Natural killer cell (primary cell): ENCODE results near the gene GRID2. TPM values are rescaled to one million over a fixed set of nuclear protein-coding genes. Genes with fewer than 3 reads are reported as not detected.

Source experiments
- ATAC-seq, 3 donors: fragments of 150-1000 bp in 2 of 3; fragments of 200-7000 bp in 1 of 3; cut with Tn5 transposase; 1 replicate in 1 of 3; 2 replicates in 2 of 3; pipeline ENCODE4 v1.10.0; 2021; ENCODE audit warnings: mild to moderate bottlenecking in 2 of 3, moderate library complexity in 2 of 3
- DNase-seq, 2 donors: peaks; one replicate each; pipeline versions ENCODE4 v3.0.0 to v3.0.0-alpha.2; 2013 to 2021; ENCODE audit warnings: mixed read lengths in 1 of 2
- H3K27ac ChIP-seq: one replicate; pipeline ENCODE4 v1.5.1; 2013; ENCODE audit warnings: mild to moderate bottlenecking, low read length
- H3K27me3 ChIP-seq: one replicate; pipeline ENCODE4 v1.6.1; 2013; ENCODE audit warnings: low read length; ENCODE audit not compliant: control insufficient read depth, insufficient read depth
- H3K36me3 ChIP-seq: one replicate; pipeline ENCODE4 v1.6.1; 2013; ENCODE audit warnings: low read length; ENCODE audit not compliant: control insufficient read depth, insufficient read depth
- H3K4me1 ChIP-seq: one replicate; pipeline ENCODE4 v1.6.1; 2013; ENCODE audit warnings: low read length; ENCODE audit not compliant: control insufficient read depth, insufficient read depth
- H3K4me3 ChIP-seq: one replicate; pipeline ENCODE4 v1.5.1; 2013; ENCODE audit warnings: low read length
- H3K9me3 ChIP-seq: one replicate; pipeline ENCODE4 v1.6.1; 2013; ENCODE audit warnings: low read length; ENCODE audit not compliant: control insufficient read depth, insufficient read depth
- H3K27ac Mint-ChIP-seq, 2 donors: one replicate each; pipeline ENCODE4 v1.8.0; 2022; ENCODE audit warnings: mild to moderate bottlenecking in 2 of 2, mixed read lengths in 2 of 2, moderate library complexity in 1 of 2
- H3K27me3 Mint-ChIP-seq, 2 donors: one replicate each; pipeline ENCODE4 v1.8.0; 2022; ENCODE audit warnings: low read depth in 2 of 2, mixed read lengths in 2 of 2
- H3K36me3 Mint-ChIP-seq: one replicate; pipeline ENCODE4 v1.8.0; 2022; ENCODE audit warnings: mixed read lengths
- H3K4me1 Mint-ChIP-seq, 2 donors: one replicate each; pipeline ENCODE4 v1.8.0; 2022; ENCODE audit warnings: mixed read lengths in 2 of 2
- H3K4me3 Mint-ChIP-seq: one replicate; pipeline ENCODE4 v1.8.0; 2022; ENCODE audit warnings: mild to moderate bottlenecking, moderate library complexity, mixed read lengths
- H3K9me3 Mint-ChIP-seq, 2 donors: one replicate each; pipeline ENCODE4 v1.8.0; 2022; ENCODE audit warnings: mixed read lengths in 2 of 2
- WGBS: methylation state at CpG from one replicate; pipeline ENCODE4 v1.1.7; 2013; ENCODE audit warnings: missing lambda C conversion rate; ENCODE audit not compliant: insufficient coverage; 5-methylcytosine and 5-hydroxymethylcytosine counted together
- intact Hi-C: fragments of 100-400 bp; cut with micrococcal nuclease; formaldehyde crosslinking; loops from one replicate; pipeline ENCODE4 v1.14.2; 2022
- total RNA-seq, 4 donors: library from RNA; stranded (reverse); fragments of 120-200 nt in 1 of 4; gene quantifications; one replicate each; pipeline versions ENCODE4 v1.2.3 to v1.2.4, GENCODE V29; 2013 to 2022
- TF ChIP-seq, protein P1 (sequence below): fragments of 200-600 bp; IDR thresholded peaks from one replicate; pipeline ENCODE4 v1.8.0; 2022; ENCODE audit warnings: antibody characterized with exemption

Gene GRID2
- total RNA-seq, 3 donors from 2014 or later (not counting 1 experiment from before 2014, with no cell fraction given): not detected

DNA sequence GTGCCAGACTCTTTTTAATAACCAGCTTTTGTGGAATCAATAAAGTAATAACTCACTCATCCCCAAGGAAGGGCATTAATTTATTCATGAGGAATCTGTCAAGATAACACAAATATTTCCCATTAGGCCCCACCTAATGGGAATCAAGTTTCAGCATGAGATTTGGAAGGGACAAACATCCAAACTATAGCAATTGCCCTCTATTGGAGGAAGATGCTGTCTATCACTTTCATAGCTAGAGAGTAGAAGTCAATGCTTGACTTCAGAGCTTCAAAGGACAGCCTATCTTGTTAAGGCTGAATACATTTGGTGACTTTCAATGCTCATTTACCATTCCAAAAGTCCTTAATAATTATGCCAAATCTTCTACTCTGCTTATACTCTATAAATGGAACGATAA lies 1439.9 kb downstream of the GRID2 start:
- no peak for DNase-seq
- no peak overlapping the region for H3K4me3 ChIP-seq
- H3K27me3 Mint-ChIP-seq: no peaks in the 10 kb centered on the region
- H3K27me3 ChIP-seq: no peaks in the 10 kb centered on the region
- intact Hi-C loops: no loop called here
- WGBS: 93% methylated on average over 1 of the region's 1 CpG
- H3K9me3 Mint-ChIP-seq: peaks cover 5% of the 10 kb centered on the region in 2 donors
- TF ChIP-seq, protein P1, sequence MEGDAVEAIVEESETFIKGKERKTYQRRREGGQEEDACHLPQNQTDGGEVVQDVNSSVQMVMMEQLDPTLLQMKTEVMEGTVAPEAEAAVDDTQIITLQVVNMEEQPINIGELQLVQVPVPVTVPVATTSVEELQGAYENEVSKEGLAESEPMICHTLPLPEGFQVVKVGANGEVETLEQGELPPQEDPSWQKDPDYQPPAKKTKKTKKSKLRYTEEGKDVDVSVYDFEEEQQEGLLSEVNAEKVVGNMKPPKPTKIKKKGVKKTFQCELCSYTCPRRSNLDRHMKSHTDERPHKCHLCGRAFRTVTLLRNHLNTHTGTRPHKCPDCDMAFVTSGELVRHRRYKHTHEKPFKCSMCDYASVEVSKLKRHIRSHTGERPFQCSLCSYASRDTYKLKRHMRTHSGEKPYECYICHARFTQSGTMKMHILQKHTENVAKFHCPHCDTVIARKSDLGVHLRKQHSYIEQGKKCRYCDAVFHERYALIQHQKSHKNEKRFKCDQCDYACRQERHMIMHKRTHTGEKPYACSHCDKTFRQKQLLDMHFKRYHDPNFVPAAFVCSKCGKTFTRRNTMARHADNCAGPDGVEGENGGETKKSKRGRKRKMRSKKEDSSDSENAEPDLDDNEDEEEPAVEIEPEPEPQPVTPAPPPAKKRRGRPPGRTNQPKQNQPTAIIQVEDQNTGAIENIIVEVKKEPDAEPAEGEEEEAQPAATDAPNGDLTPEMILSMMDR: no peak
- H3K4me3 Mint-ChIP-seq: no peak overlapping the region
- H3K36me3 Mint-ChIP-seq: no peaks in the 10 kb centered on the region
- no peaks in the 10 kb centered on the region for H3K9me3 ChIP-seq
- no peaks in the 10 kb centered on the region for H3K4me1 Mint-ChIP-seq
- no peak overlapping the region for H3K27ac ChIP-seq
- no peaks in the 10 kb centered on the region for H3K36me3 ChIP-seq
- H3K4me1 ChIP-seq: no peaks in the 10 kb centered on the region
- ATAC-seq: no peak
- no peak overlapping the region for H3K27ac Mint-ChIP-seq

DNA sequence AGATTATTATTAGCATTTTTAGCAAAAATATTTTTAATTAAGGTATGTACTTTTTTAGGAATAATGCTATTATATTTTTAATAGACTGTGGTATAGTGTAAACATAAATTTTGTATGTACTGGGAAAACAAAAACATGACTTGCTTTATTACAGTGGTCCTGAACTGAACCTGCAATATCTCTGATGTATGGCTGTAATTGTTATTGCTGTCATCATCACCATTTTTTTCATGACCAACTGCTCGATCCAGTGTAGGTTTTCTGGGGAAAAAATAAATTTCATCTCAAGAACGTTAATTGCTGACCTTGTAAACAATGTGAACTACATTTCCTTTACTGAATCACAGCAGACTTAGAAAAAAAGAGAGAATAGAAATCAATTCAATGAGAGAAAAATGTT lies 1441.2 kb downstream of the GRID2 start:
- no peak for DNase-seq
- Histone ChIP-seq H3K27me3 (no peaks in the 10 kb centered on the region), H3K27ac (no peak overlapping the region), H3K4me1 (no peaks in the 10 kb centered on the region), H3K9me3 (no peaks in the 10 kb centered on the region), H3K4me3 (no peak overlapping the region), H3K36me3 (no peaks in the 10 kb centered on the region)
- WGBS: no CpG with 5 or more reads among the region's 2 CpGs
- ATAC-seq: no peak
- intact Hi-C loops: no loop called here
- H3K4me3 Mint-ChIP-seq: no peak overlapping the region
- no peaks in the 10 kb centered on the region for H3K36me3 Mint-ChIP-seq
- H3K27me3 Mint-ChIP-seq: no peaks in the 10 kb centered on the region
- H3K9me3 Mint-ChIP-seq: peaks cover 5% of the 10 kb centered on the region in 2 donors
- no peaks in the 10 kb centered on the region for H3K4me1 Mint-ChIP-seq
- TF ChIP-seq, protein P1: no peak
- no peak overlapping the region for H3K27ac Mint-ChIP-seq

DNA sequence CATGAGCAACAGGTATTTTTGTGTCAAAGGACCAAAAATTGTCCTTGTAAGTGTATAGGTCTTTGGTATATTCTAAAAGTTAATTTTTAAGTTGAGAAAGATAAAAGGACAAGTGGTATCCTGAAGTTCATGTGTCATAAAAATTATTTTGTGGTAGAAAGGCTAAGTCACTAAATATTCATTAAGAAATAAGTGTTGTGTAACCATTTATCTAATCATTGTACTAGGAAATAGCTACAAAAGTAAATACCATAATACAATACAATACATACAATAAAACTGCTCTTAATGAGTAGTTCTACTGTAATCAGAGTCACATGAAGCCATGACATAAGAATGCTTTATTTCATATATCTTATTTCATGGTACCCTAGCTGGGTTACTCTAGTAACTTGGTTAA lies 1442.3 kb downstream of the GRID2 start:
- Mint-ChIP-seq H3K36me3 (no peaks in the 10 kb centered on the region), H3K27me3 (no peaks in the 10 kb centered on the region), H3K4me1 (no peaks in the 10 kb centered on the region), H3K4me3 (no peak overlapping the region), H3K9me3 (peaks cover 5% of the 10 kb centered on the region in 2 donors), H3K27ac (no peak overlapping the region)
- H3K36me3 ChIP-seq: no peaks in the 10 kb centered on the region
- H3K27ac ChIP-seq: no peak overlapping the region
- no peak for DNase-seq
- ATAC-seq: no peak
- H3K9me3 ChIP-seq: no peaks in the 10 kb centered on the region
- TF ChIP-seq, protein P1: no peak
- H3K27me3 ChIP-seq: no peaks in the 10 kb centered on the region
- no peak overlapping the region for H3K4me3 ChIP-seq
- H3K4me1 ChIP-seq: no peaks in the 10 kb centered on the region
- intact Hi-C loops: no loop called here

DNA sequence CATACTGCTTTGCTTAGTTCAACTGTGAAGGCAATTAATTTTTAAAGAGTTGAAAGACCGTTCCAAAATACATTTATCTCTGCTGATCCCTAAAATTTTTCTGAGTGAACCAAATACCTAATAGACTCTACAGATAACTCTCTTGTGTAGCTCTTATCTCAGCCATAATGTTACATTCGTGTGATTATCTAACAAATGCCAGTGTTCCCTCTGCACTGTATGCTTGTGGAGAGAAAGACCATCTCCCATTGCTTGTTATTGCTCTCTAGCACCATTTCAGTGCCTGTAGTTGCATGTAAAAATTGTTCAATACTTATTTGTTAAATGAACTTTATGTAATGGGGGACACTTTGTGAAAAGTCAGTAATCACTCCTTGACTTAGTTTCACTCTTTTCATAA lies 1443.5 kb downstream of the GRID2 start:
- Histone ChIP-seq H3K36me3 (no peaks in the 10 kb centered on the region), H3K27me3 (no peaks in the 10 kb centered on the region), H3K27ac (no peak overlapping the region), H3K9me3 (no peaks in the 10 kb centered on the region), H3K4me3 (no peak overlapping the region), H3K4me1 (no peaks in the 10 kb centered on the region)
- DNase-seq: no peak
- Mint-ChIP-seq H3K27ac (no peak overlapping the region), H3K36me3 (no peaks in the 10 kb centered on the region), H3K27me3 (no peaks in the 10 kb centered on the region), H3K4me3 (no peak overlapping the region), H3K9me3 (peaks cover 5% of the 10 kb centered on the region in 2 donors), H3K4me1 (no peaks in the 10 kb centered on the region)
- no peak for ATAC-seq
- intact Hi-C loops: no loop called here
- 40% methylated on average over 1 of the region's 2 CpGs for WGBS
- TF ChIP-seq, protein P1: no peak
